ENCODE measurements around the gene ACAA1.

- TF ChIP-seq SMC3 (IDR thresholded peaks at IDR 0.05; ENCODE audit: low read length): no peak
- TF ChIP-seq CTCF (CRISPR knock-in tag; IDR thresholded peaks at IDR 0.05): no peak
- no peak for TF ChIP-seq ZNF670 (CRISPR knock-in tag; IDR thresholded peaks at IDR 0.05; ENCODE audit: borderline replicate concordance)
- TF ChIP-seq YY1 (IDR thresholded peaks at IDR 0.05; ENCODE audit: insufficient read depth, insufficient replicate concordance, low read depth, low read length): no peak
- no peak for TF ChIP-seq ZNF350 (CRISPR knock-in tag; IDR thresholded peaks at IDR 0.05; ENCODE audit: borderline replicate concordance, low read depth)
- TF ChIP-seq ZNF549 (CRISPR knock-in tag; IDR thresholded peaks at IDR 0.05): no peak
- no peak for TF ChIP-seq MEF2D (CRISPR knock-in tag; IDR thresholded peaks at IDR 0.05)
Measured at GRCh38 chr3:38094999-38095398, 41.9 kb downstream of the ACAA1 start.
